HG03025 (cell line): ENCODE measurements around the gene ALG2.

Experiments
- ATAC-seq: cut with Tn5 transposase; IDR thresholded peaks from one replicate; pipeline ENCODE4 v1.9.1; 2021; ENCODE audit warnings: mild to moderate bottlenecking, moderate library complexity; ENCODE audit not compliant: unreplicated experiment, low FRiP score

ALG2 gene

GRCh38 chr9:99177576-99178366 lies 44.0 kb downstream of the ALG2 start:
- ATAC-seq, result no peak

- no peak for ATAC-seq
Measured at GRCh38 chr9:99176527-99177013, 45.2 kb downstream of the ALG2 start.

DNA sequence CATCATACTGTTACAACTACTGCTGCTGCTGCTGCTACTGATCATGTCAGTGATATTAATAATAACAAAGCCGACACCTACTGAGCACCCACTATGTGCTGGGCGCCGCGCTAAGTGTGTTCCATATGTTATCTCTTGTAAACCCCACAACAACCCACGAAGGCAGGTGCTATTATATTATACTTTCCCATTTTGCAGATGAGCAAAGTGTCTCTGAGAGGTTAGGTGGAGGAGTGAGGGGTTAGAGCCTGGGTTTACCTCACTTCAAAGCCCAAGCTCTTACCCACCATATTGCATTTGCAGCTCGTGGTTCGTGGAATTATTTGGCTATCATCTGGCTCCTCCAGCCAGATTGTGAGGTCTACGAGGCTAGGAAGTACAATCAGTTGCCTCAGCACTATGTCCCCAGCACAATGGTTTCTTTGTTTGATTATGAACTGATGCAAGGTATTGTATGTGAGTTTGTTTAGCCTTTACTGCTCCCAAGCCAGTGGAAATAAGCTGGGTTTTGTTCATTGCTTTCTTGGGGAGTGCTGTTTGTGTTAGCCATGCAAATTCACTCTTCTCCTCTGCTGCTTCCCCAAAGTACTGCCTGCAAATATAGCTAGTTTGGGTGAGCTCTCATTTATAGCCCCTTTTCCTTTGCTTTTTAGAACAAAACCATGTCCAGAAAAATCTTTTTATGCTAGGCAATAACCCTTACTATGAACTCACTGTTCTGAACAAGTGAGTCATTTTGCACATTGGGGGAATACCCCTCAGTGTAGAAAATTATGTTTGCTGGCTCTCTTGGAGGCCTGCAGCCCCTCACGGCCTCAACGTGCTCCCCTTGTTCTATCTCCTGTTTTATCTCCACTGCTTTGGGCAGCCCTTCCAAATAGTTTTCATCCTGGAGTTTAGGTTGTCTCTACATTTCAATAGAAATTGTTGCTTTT lies 47.9 kb downstream of the ALG2 start:
- ATAC-seq, result no peak

- no peak for ATAC-seq
Measured at GRCh38 chr9:99172124-99173091, 49.3 kb downstream of the ALG2 start.

GRCh38 chr9:99171225-99172123 lies 50.3 kb downstream of the ALG2 start:
- no peak for ATAC-seq

- ATAC-seq, result no peak
Measured at GRCh38 chr9:99169982-99170761, 51.6 kb downstream of the ALG2 start.

DNA sequence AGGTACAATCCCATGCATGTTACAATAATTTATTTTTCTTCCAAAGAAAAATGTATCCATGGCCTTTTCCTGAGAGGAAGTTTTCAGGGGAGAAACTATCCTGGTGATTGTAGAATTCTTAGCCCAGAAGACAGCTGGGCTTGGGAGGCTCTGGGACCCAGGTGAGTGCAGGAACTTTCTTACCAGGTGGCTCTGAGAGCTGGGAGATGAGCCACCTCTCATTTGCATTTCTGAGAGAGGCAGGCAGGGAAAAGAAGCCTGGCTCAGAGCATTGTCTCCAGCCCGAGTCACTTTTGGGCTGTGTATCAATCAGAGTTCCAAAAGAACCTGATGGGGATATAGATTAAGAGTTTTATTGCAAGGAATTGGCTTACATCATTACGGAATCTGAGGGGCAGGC lies 52.7 kb downstream of the ALG2 start:
- ATAC-seq, result no peak

DNA sequence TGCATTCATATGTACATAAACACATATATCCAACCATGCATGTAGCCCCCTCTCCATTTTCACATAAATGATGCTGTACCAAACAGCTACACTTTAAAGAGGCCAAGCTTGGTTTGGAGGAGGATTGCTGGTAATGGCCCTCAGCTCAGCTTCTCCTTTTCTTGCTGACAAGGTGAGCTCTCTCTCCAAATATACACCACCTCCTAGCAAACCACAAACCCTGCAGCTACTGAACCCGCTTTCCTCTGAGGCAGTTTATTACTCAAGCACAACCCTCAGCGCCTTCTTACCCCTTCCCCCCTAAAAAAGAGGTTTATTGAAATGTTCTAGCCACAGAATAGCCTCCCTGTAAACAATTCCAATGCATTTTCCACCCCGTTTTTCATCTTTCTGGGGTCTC lies 54.0 kb downstream of the ALG2 start:
- ATAC-seq, result no peak

DNA sequence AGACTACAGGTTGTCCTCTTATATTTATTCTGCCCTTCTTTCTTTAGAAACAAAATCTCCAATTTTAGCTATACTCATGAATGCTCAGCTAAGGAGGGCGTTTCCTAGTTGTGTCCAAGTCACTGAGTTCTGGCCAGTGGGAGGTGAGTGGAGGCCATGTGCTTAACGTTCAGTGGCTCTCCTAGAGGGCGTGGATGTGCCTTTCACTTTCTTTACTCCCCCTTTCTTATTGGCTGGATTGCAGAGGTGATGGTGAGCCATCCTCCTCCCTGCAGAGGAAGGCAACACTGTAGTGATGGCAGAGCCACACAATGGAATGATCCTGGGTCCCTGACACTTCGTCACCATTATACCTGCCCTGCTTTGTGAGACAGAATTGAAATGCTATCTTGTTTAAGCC lies 54.6 kb downstream of the ALG2 start:
- no peak for ATAC-seq
